ENCODE data around the gene KIF12. TPM values are rescaled to one million over a fixed set of nuclear protein-coding genes. Genes with fewer than 3 reads are reported as not detected.

The KIF12 gene
- total and polyA plus RNA-seq, 2 donors (not counting 3 experiments of a cell fraction or from before 2014, with no cell fraction given): 0.46 to 0.97 TPM

GRCh38 chr9:114081441-114082016 lies 17.6 kb downstream of the KIF12 start:
- Histone ChIP-seq H3K4me2 (ENCODE audit: insufficient read depth, low read length) (no peak overlapping the region), H3K4me1 (ENCODE audit: control insufficient read depth, extremely low read depth, insufficient read depth, low read length) (no peaks in the 10 kb centered on the region), H3K4me3 (replicated peaks in 1 of 3; ENCODE audit: insufficient read depth in 1 of 3, low read depth in 1 of 3, low read length in 3 of 3) (no peak overlapping the region), H3K36me3 (ENCODE audit: control insufficient read depth in 2 of 2, extremely low read depth in 1 of 2, insufficient read depth in 2 of 2, low read length in 2 of 2) (no peaks in the 10 kb centered on the region), H3K27ac (ENCODE audit: insufficient read depth, low read depth, low read length) (no peak overlapping the region), H3K79me2 (ENCODE audit: control insufficient read depth, insufficient read depth, low read length) (no peaks in the 10 kb centered on the region), H3K9me1 (replicated peaks; ENCODE audit: control insufficient read depth, extremely low read depth, insufficient read depth, low read length) (no peaks in the 10 kb centered on the region), H3K27me3 (ENCODE audit: control insufficient read depth in 2 of 2, insufficient read depth in 2 of 2, low read length in 2 of 2) (peaks cover 5 to 11% of the 10 kb centered on the region in 2 experiments), H2AFZ (ENCODE audit: low read depth, low read length) (no peak overlapping the region), H3K9ac (replicated peaks; ENCODE audit: extremely low read depth, insufficient read depth, low read length) (no peak overlapping the region), H3K9me3 (replicated peaks; ENCODE audit: control insufficient read depth, insufficient read depth, low read length) (no peaks in the 10 kb centered on the region), H4K20me1 (replicated peaks; ENCODE audit: control insufficient read depth, extremely low read depth, insufficient read depth, low read length) (no peaks in the 10 kb centered on the region)
- POLR2A ChIA-PET: no interaction called here
- CTCF ChIA-PET: interaction anchor here (1.3 to 6.1 kb wide), 15 partner anchors 10 to 292 kb away, joined by 3 to 195 read pairs (median 11); no protein-coding TSS in a partner anchor
- no peak for TF ChIP-seq MAX (IDR thresholded peaks at IDR 0.05; ENCODE audit: insufficient read depth, insufficient read length)
- no peak for TF ChIP-seq JUN (IDR thresholded peaks at IDR 0.05; ENCODE audit: borderline replicate concordance, insufficient read depth, insufficient read length, low read depth)
- TF ChIP-seq POLR2AphosphoS5 (IDR thresholded peaks at IDR 0.05; ENCODE audit: insufficient read depth, low read depth, low read length): no peak
- no peak for TF ChIP-seq FOS (IDR thresholded peaks at IDR 0.05; ENCODE audit: borderline replicate concordance, insufficient read depth, low read length)
- TF ChIP-seq GATA2 (IDR thresholded peaks at IDR 0.05; ENCODE audit: insufficient read depth, insufficient read length, low read depth, low read length): no peak
- TF ChIP-seq EZH2 (IDR thresholded peaks at IDR 0.05; ENCODE audit: borderline replicate concordance, low read depth, low read length, severe bottlenecking): no peak
- TF ChIP-seq MYC (IDR thresholded peaks at IDR 0.05; ENCODE audit: low read depth, low read length): no peak
- TF ChIP-seq CTCF (IDR thresholded peaks at IDR 0.05; ENCODE audit: extremely low read depth in 1 of 2, insufficient read depth in 1 of 2, low read depth in 1 of 2, low read length in 2 of 2): no peak
- no peak for TF ChIP-seq POLR2A (IDR thresholded peaks at IDR 0.05; ENCODE audit: low read depth, low read length)
- intact Hi-C loops (cut with micrococcal nuclease) (loop anchor here (1.0 to 2.0 kb wide), 7 partner anchors 27 to 344 kb away; partner anchors contain the start of gene COL27A1), dilution Hi-C loops (cut with MboI; ENCODE audit: extremely low pct_ligation_motif_present, low sequenced_read_pairs) (loop anchor here (25.0 kb wide), 1 partner anchor 206 kb away; no protein-coding TSS in a partner anchor)
- FAIRE-seq: no peak
- BruUV-seq (replicated peaks): no TSS peak
- DNase-seq (ENCODE audit: low read depth, low spot score): no peak
